ENCODE data around the gene WDR20. TPM values are rescaled to one million over a fixed set of nuclear protein-coding genes. Genes with fewer than 3 reads are reported as not detected.

The WDR20 gene
- total and polyA plus RNA-seq, 2 donors (not counting 3 experiments of a cell fraction or from before 2014, with no cell fraction given) = 12.2 to 22.4 TPM

GRCh38 chr14:102226356-102227125 lies 86.8 kb downstream of the WDR20 start:
- POLR2A ChIA-PET = no interaction called here
- no peaks in the 10 kb centered on the region for H3K4me1 ChIP-seq (ENCODE audit: control insufficient read depth, extremely low read depth, insufficient read depth, low read length)
- CTCF ChIA-PET = interaction anchor here (0.6 to 0.7 kb wide), 2 partner anchors 10 to 88 kb away, joined by 3 read pairs; no protein-coding TSS in a partner anchor
- H3K9me1 ChIP-seq (replicated peaks; ENCODE audit: control insufficient read depth, extremely low read depth, insufficient read depth, low read length) = no peaks in the 10 kb centered on the region
- intact Hi-C loops (cut with micrococcal nuclease) = no loop called here
- no TSS peak for BruUV-seq (replicated peaks)
- H3K27ac ChIP-seq (ENCODE audit: insufficient read depth, low read depth, low read length) = no peak overlapping the region
- H3K4me3 ChIP-seq (replicated peaks in 1 of 3; ENCODE audit: insufficient read depth in 1 of 3, low read depth in 1 of 3, low read length in 3 of 3) = no peak overlapping the region
- FAIRE-seq (no peak), DNase-seq (ENCODE audit: low read depth, low spot score) (no peak)
- H3K79me2 ChIP-seq (ENCODE audit: control insufficient read depth, insufficient read depth, low read length) = no peaks in the 10 kb centered on the region
- H2AFZ ChIP-seq (ENCODE audit: low read depth, low read length) = no peak overlapping the region
- H3K4me2 ChIP-seq (ENCODE audit: insufficient read depth, low read length) = no peak overlapping the region
- no peaks in the 10 kb centered on the region for H3K27me3 ChIP-seq (ENCODE audit: control insufficient read depth in 2 of 2, insufficient read depth in 2 of 2, low read length in 2 of 2)
- no peak overlapping the region for H3K9ac ChIP-seq (replicated peaks; ENCODE audit: extremely low read depth, insufficient read depth, low read length)
- no peak for TF ChIP-seq POLR2A (IDR thresholded peaks at IDR 0.05; ENCODE audit: low read depth, low read length)
- no peak for TF ChIP-seq POLR2AphosphoS5 (IDR thresholded peaks at IDR 0.05; ENCODE audit: insufficient read depth, low read depth, low read length)
- no peak for TF ChIP-seq FOS (IDR thresholded peaks at IDR 0.05; ENCODE audit: borderline replicate concordance, insufficient read depth, low read length)
- no peak for TF ChIP-seq MAX (IDR thresholded peaks at IDR 0.05; ENCODE audit: insufficient read depth, insufficient read length)
- H3K36me3 ChIP-seq (ENCODE audit: control insufficient read depth in 2 of 2, extremely low read depth in 1 of 2, insufficient read depth in 2 of 2, low read length in 2 of 2) = no peaks in the 10 kb centered on the region
- no peaks in the 10 kb centered on the region for H3K9me3 ChIP-seq (replicated peaks; ENCODE audit: control insufficient read depth, insufficient read depth, low read length)
- H4K20me1 ChIP-seq (replicated peaks; ENCODE audit: control insufficient read depth, extremely low read depth, insufficient read depth, low read length) = no peaks in the 10 kb centered on the region
- dilution Hi-C loops (cut with MboI; ENCODE audit: extremely low pct_ligation_motif_present, low sequenced_read_pairs) = no loop called here

GRCh38 chr14:102227184-102227964 lies 87.7 kb downstream of the WDR20 start:
- no peaks in the 10 kb centered on the region for H3K9me3 ChIP-seq (replicated peaks; ENCODE audit: control insufficient read depth, insufficient read depth, low read length)
- no peaks in the 10 kb centered on the region for H4K20me1 ChIP-seq (replicated peaks; ENCODE audit: control insufficient read depth, extremely low read depth, insufficient read depth, low read length)
- no peak for DNase-seq (ENCODE audit: low read depth, low spot score)
- H3K9ac ChIP-seq (replicated peaks; ENCODE audit: extremely low read depth, insufficient read depth, low read length) = no peak overlapping the region
- no peak overlapping the region for H2AFZ ChIP-seq (ENCODE audit: low read depth, low read length)
- ChIA-PET POLR2A (no interaction called here), CTCF (interaction anchor here (0.6 kb wide), 1 partner anchor 87 kb away, joined by 3 read pairs; no protein-coding TSS in a partner anchor)
- no peaks in the 10 kb centered on the region for H3K36me3 ChIP-seq (ENCODE audit: control insufficient read depth in 2 of 2, extremely low read depth in 1 of 2, insufficient read depth in 2 of 2, low read length in 2 of 2)
- no peak overlapping the region for H3K4me2 ChIP-seq (ENCODE audit: insufficient read depth, low read length)
- TF ChIP-seq POLR2AphosphoS5 (IDR thresholded peaks at IDR 0.05; ENCODE audit: insufficient read depth, low read depth, low read length) = no peak
- H3K79me2 ChIP-seq (ENCODE audit: control insufficient read depth, insufficient read depth, low read length) = no peaks in the 10 kb centered on the region
- H3K4me1 ChIP-seq (ENCODE audit: control insufficient read depth, extremely low read depth, insufficient read depth, low read length) = no peaks in the 10 kb centered on the region
- no peaks in the 10 kb centered on the region for H3K9me1 ChIP-seq (replicated peaks; ENCODE audit: control insufficient read depth, extremely low read depth, insufficient read depth, low read length)
- no peaks in the 10 kb centered on the region for H3K27me3 ChIP-seq (ENCODE audit: control insufficient read depth in 2 of 2, insufficient read depth in 2 of 2, low read length in 2 of 2)
- intact Hi-C loops (cut with micrococcal nuclease) (no loop called here), dilution Hi-C loops (cut with MboI; ENCODE audit: extremely low pct_ligation_motif_present, low sequenced_read_pairs) (no loop called here)
- no TSS peak for BruUV-seq (replicated peaks)
- no peak overlapping the region for H3K27ac ChIP-seq (ENCODE audit: insufficient read depth, low read depth, low read length)
- no peak overlapping the region for H3K4me3 ChIP-seq (replicated peaks in 1 of 3; ENCODE audit: insufficient read depth in 1 of 3, low read depth in 1 of 3, low read length in 3 of 3)
- no peak for FAIRE-seq
